CD4-positive, alpha-beta T cell (primary cell): ENCODE measurements around the gene NET1. TPM values are rescaled to one million over a fixed set of nuclear protein-coding genes. Genes with fewer than 3 reads are reported as not detected.

Experiments used
- ATAC-seq: fragments of 200-7000 bp; cut with Tn5 transposase; one replicate; pipeline ENCODE4 v1.10.0; 2022; ENCODE audit warnings: mild to moderate bottlenecking; ENCODE audit not compliant: poor library complexity
- CTCF ChIA-PET: fragments of 350-600 bp; sonication (Branson Sonifier 250); formaldehyde crosslinking; loops from one replicate; lab custom pipeline; 2021; ENCODE audit warnings: antibody characterized with exemption, inconsistent platforms; lab: Charles Lee
- POLR2A ChIA-PET: fragments of 350-600 bp; sonication (Branson Sonifier 250); formaldehyde crosslinking; loops from one replicate; lab custom pipeline; 2021; ENCODE audit warnings: antibody characterized with exemption, inconsistent platforms; lab: Charles Lee
- DNase-seq, 14 experiments: peaks; one replicate each; pipeline ENCODE4 v3.0.0-alpha.2; 2013 to 2020; ENCODE audit warnings: mixed read lengths in 2 of 14
- H3K27ac ChIP-seq, 2 donors: one replicate each; pipeline versions ENCODE4 v1.5.1 to v1.7.0; 2013; ENCODE audit warnings: low read length in 2 of 2, low read depth in 1 of 2, mild to moderate bottlenecking in 1 of 2
- H3K27me3 ChIP-seq, 2 experiments: 1 replicate in 1 of 2; 2 replicates in 1 of 2; pipeline versions ENCODE4 v1.6.1 to v1.7.0; 2013; ENCODE audit warnings: low read length in 2 of 2, control low read depth in 1 of 2, mild to moderate bottlenecking in 1 of 2, moderate library complexity in 1 of 2; ENCODE audit not compliant: insufficient read depth in 2 of 2, control insufficient read depth in 1 of 2
- H3K36me3 ChIP-seq: one replicate; pipeline ENCODE4 v1.6.1; 2013; ENCODE audit warnings: low read length, control low read depth; ENCODE audit not compliant: insufficient read depth
- H3K4me1 ChIP-seq: one replicate; pipeline ENCODE4 v1.6.1; 2013; ENCODE audit warnings: low read length, control low read depth; ENCODE audit not compliant: insufficient read depth
- H3K4me3 ChIP-seq: one replicate; pipeline ENCODE4 v1.5.1; 2013; ENCODE audit warnings: mild to moderate bottlenecking, low read length, moderate library complexity
- H3K9me3 ChIP-seq, 2 experiments: 1 replicate in 1 of 2; 2 replicates in 1 of 2; pipeline versions ENCODE4 v1.6.1 to v1.7.0; 2013; ENCODE audit warnings: low read length in 2 of 2, mild to moderate bottlenecking in 2 of 2, control low read depth in 1 of 2, moderate library complexity in 1 of 2; ENCODE audit not compliant: control insufficient read depth in 1 of 2, insufficient read depth in 1 of 2
- H3K27ac Mint-ChIP-seq: one replicate; pipeline ENCODE4 v1.8.0; 2020; ENCODE audit warnings: mixed read lengths
- H3K27me3 Mint-ChIP-seq: one replicate; pipeline ENCODE4 v1.8.0; 2021; ENCODE audit warnings: mixed read lengths
- H3K36me3 Mint-ChIP-seq: one replicate; pipeline ENCODE4 v1.8.0; 2021; ENCODE audit warnings: low read depth, mixed read lengths
- H3K4me1 Mint-ChIP-seq: one replicate; pipeline ENCODE4 v1.8.0; 2021; ENCODE audit warnings: low read depth, mixed read lengths
- H3K4me3 Mint-ChIP-seq: one replicate; pipeline ENCODE4 v1.8.0; 2020; ENCODE audit warnings: mild to moderate bottlenecking, mixed read lengths
- H3K9me3 Mint-ChIP-seq: one replicate; pipeline ENCODE4 v1.8.0; 2020; ENCODE audit warnings: mixed read lengths
- CTCF ChIP-seq: fragments of 200-600 bp; IDR thresholded peaks from one replicate; pipeline ENCODE4 v1.8.0; 2022; ENCODE audit warnings: antibody characterized with exemption, mild to moderate bottlenecking
- intact Hi-C, 2 experiments: fragments of 100-400 bp; cut with DNase I in 1 of 2; cut with micrococcal nuclease in 1 of 2; formaldehyde crosslinking; loops; one replicate each; pipeline versions ENCODE4 v1.15.1 to v1.9.0; 2023 to 2025; cut with DNase I, micrococcal nuclease
- total RNA-seq, 174 experiments: library from RNA in 2 of 174; stranded (reverse) in 2 of 174; gene quantifications; one replicate each; pipeline ENCODE4 v1.2.3 and lab custom pipeline; 2021 to 2026

NET1 gene
- total RNA-seq, 2 experiments from 2014 or later: 29.0 to 30.5 TPM

GRCh38 chr10:5502571-5503476, 90.5 kb downstream of the NET1 start:
- Mint-ChIP-seq H3K36me3 (no peaks in the 10 kb centered on the region), H3K4me1 (no peaks in the 10 kb centered on the region), H3K4me3 (no peak overlapping the region), H3K27ac (no peak overlapping the region), H3K9me3 (no peaks in the 10 kb centered on the region), H3K27me3 (no peaks in the 10 kb centered on the region)
- Histone ChIP-seq H3K9me3 (no peaks in the 10 kb centered on the region), H3K27ac (no peak overlapping the region), H3K27me3 (peaks cover 0 to 2% of the 10 kb centered on the region in 2 experiments), H3K4me3 (no peak overlapping the region), H3K36me3 (no peaks in the 10 kb centered on the region), H3K4me1 (no peaks in the 10 kb centered on the region)
- DNase-seq: no peak
- intact Hi-C loops: no loop called here
- no peak for ATAC-seq
- TF ChIP-seq CTCF: no peak
- POLR2A ChIA-PET: no interaction called here
- CTCF ChIA-PET: no interaction called here

DNA sequence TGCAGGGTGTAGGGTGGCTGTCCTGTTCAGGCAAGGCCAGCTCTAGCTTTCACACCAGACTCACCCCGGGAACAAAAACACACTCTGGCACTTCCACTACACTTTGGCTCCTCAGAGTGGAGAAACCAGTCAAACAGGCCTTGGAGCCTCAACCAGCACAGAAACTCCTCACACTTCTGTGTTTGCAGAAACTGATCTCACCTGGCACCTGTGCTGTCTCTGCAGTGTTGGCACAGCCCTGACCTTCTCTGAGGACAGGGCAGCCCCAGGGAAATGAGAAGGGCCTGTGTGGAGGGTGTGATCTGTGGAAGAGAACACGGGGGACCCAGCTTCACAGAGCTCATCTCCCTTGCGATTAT, 91.1 kb downstream of the NET1 start:
- ATAC-seq: no peak
- Histone ChIP-seq H3K4me3 (no peak overlapping the region), H3K27ac (no peak overlapping the region), H3K36me3 (no peaks in the 10 kb centered on the region), H3K4me1 (no peaks in the 10 kb centered on the region), H3K9me3 (no peaks in the 10 kb centered on the region), H3K27me3 (peaks cover 0 to 2% of the 10 kb centered on the region in 2 experiments)
- no peak for TF ChIP-seq CTCF
- POLR2A ChIA-PET: no interaction called here
- Mint-ChIP-seq H3K27me3 (no peaks in the 10 kb centered on the region), H3K4me3 (no peak overlapping the region), H3K4me1 (no peaks in the 10 kb centered on the region), H3K9me3 (no peaks in the 10 kb centered on the region), H3K36me3 (no peaks in the 10 kb centered on the region), H3K27ac (no peak overlapping the region)
- DNase-seq: peak in 1 of 14 experiments; percentile 10
- intact Hi-C loops: no loop called here
- CTCF ChIA-PET: no interaction called here

DNA sequence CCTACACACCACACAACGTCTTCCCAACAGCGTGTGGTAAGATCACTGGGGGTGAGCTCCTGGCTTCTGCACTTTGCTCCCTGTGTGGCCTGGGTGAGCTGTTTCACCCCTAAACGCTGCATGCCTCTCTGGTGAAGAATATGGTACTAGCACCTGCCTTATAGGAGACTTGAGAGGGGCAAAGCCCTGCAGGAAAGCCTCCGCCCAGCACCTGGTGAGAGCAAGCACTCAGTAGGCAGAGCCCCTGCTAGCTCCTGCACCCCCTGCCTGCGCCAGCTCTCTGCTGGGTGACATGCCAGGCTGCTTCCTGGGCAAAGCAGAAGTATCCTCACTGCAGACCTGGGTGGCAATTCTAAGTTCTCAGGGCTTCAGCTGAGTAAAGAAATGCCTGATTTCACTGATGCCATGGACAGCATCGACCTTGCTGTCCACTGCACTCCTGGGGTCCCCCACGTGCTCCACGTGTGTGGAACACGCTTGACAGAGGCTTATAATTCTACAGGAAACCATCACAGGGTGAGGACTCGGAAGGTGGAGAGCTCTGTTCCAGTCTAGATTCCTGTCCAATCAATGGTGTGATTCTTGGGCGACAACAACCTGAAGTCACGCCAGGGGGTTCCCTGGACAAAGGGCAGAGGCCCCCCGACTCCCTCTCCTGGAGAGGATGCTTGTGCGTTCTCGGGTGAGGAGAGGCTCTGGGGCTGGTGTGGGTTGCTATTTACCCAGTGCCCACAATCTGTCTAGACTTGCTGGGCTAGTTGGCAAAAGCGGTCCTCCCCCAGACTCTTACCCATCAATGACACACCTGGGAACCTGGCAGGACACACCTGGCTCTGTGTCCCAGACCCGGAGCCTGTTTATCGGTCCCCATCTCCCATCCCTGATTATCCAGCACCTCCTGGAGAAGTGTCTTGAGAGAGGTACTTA, 92.1 kb downstream of the NET1 start:
- TF ChIP-seq CTCF: no peak
- H3K27me3 Mint-ChIP-seq: no peaks in the 10 kb centered on the region
- Histone ChIP-seq H3K27ac (no peak overlapping the region), H3K9me3 (no peaks in the 10 kb centered on the region), H3K4me1 (no peaks in the 10 kb centered on the region), H3K36me3 (no peaks in the 10 kb centered on the region), H3K4me3 (no peak overlapping the region), H3K27me3 (peaks cover 0 to 2% of the 10 kb centered on the region in 2 experiments)
- H3K36me3 Mint-ChIP-seq: no peaks in the 10 kb centered on the region
- ATAC-seq: no peak
- CTCF ChIA-PET: no interaction called here
- no peaks in the 10 kb centered on the region for H3K9me3 Mint-ChIP-seq
- no peak overlapping the region for H3K27ac Mint-ChIP-seq
- no peaks in the 10 kb centered on the region for H3K4me1 Mint-ChIP-seq
- POLR2A ChIA-PET: no interaction called here
- DNase-seq: peak in 1 of 14 experiments; percentile 24
- no peak overlapping the region for H3K4me3 Mint-ChIP-seq
- intact Hi-C loops: no loop called here
